ENCODE measurements around the gene CCDC34. TPM values are rescaled to one million over a fixed set of nuclear protein-coding genes. Genes with fewer than 3 reads are reported as not detected.

The CCDC34 gene
- total and polyA plus RNA-seq, 7 donors = 2.0 to 10.4 (median 4.3) TPM

- 72 to 81% methylated on average over 1 of the region's 1 CpG for WGBS, 2 donors
- Histone ChIP-seq H3K4me3 (no peak overlapping the region), H3K27me3 (no peaks in the 10 kb centered on the region), H3K36me3 (peaks cover 0 to 52% (median 3%) of the 10 kb centered on the region in 4 donors), H3K27ac (no peak overlapping the region), H3K4me1 (peaks cover 0 to 6% (median 0%) of the 10 kb centered on the region in 4 donors), H3K9me3 (no peaks in the 10 kb centered on the region)
- TF ChIP-seq CTCF (IDR thresholded peaks at IDR 0.05) (no peak), EP300 (IDR thresholded peaks at IDR 0.05) (no peak), POLR2A (IDR thresholded peaks at IDR 0.05) (no peak), POLR2AphosphoS5 (IDR thresholded peaks at IDR 0.05) (no peak)
- intact Hi-C loops (cut with DNase I) = no loop called here
- DNase-seq = no peak
Observed at GRCh38 chr11:27383645-27384044, 20.6 kb upstream of the CCDC34 start.

GRCh38 chr11:27381238-27381666 is 18.2 kb upstream of the CCDC34 start:
- H3K36me3 ChIP-seq = peaks cover 0 to 57% (median 3%) of the 10 kb centered on the region in 4 donors

GRCh38 chr11:27380771-27381170 is 17.8 kb upstream of the CCDC34 start:
- Histone ChIP-seq H3K4me1 (peaks cover 0 to 6% (median 0%) of the 10 kb centered on the region in 4 donors), H3K27me3 (no peaks in the 10 kb centered on the region), H3K9me3 (no peaks in the 10 kb centered on the region), H3K36me3 (peaks cover 0 to 60% (median 3%) of the 10 kb centered on the region in 4 donors), H3K27ac (no peak overlapping the region), H3K4me3 (no peak overlapping the region)
- WGBS, 2 donors = 96 to 98% methylated on average over 2 of the region's 2 CpGs
- TF ChIP-seq POLR2AphosphoS5 (IDR thresholded peaks at IDR 0.05) = no peak
- TF ChIP-seq CTCF (IDR thresholded peaks at IDR 0.05) = no peak
- no peak for TF ChIP-seq POLR2A (IDR thresholded peaks at IDR 0.05)
- TF ChIP-seq EP300 (IDR thresholded peaks at IDR 0.05) = no peak
- DNase-seq = no peak
- intact Hi-C loops (cut with DNase I) = no loop called here

More at GRCh38 chr11:27381238-27381666, 18.2 kb upstream of the CCDC34 start:
- DNase-seq = no peak
- Histone ChIP-seq H3K27me3 (no peaks in the 10 kb centered on the region), H3K9me3 (no peaks in the 10 kb centered on the region), H3K4me1 (peaks cover 0 to 6% (median 0%) of the 10 kb centered on the region in 4 donors), H3K27ac (no peak overlapping the region), H3K4me3 (no peak overlapping the region)
- intact Hi-C loops (cut with DNase I) = no loop called here
- no peak for TF ChIP-seq EP300 (IDR thresholded peaks at IDR 0.05)
- TF ChIP-seq CTCF (IDR thresholded peaks at IDR 0.05) = no peak
- TF ChIP-seq POLR2AphosphoS5 (IDR thresholded peaks at IDR 0.05) = no peak
- TF ChIP-seq POLR2A (IDR thresholded peaks at IDR 0.05) = no peak
- WGBS, 2 donors = 25 to 72% methylated on average over 5 of the region's 5 CpGs

- H3K4me1 ChIP-seq = no peaks in the 10 kb centered on the region
- H3K27me3 ChIP-seq = no peaks in the 10 kb centered on the region
- WGBS, 2 donors = 82% methylated on average over 3 of the region's 3 CpGs
- no peak overlapping the region for H3K4me3 ChIP-seq
- H3K36me3 ChIP-seq = peaks cover 0 to 61% (median 6%) of the 10 kb centered on the region in 4 donors
- intact Hi-C loops (cut with DNase I) = no loop called here
- TF ChIP-seq EP300 (IDR thresholded peaks at IDR 0.05) (no peak), CTCF (IDR thresholded peaks at IDR 0.05) (no peak), POLR2A (IDR thresholded peaks at IDR 0.05) (no peak), POLR2AphosphoS5 (IDR thresholded peaks at IDR 0.05) (no peak)
- no peak overlapping the region for H3K27ac ChIP-seq
- no peak for DNase-seq
- H3K9me3 ChIP-seq = no peaks in the 10 kb centered on the region
Observed at GRCh38 chr11:27379449-27379848, 16.4 kb upstream of the CCDC34 start.

- TF ChIP-seq POLR2A (IDR thresholded peaks at IDR 0.05) (no peak), CTCF (IDR thresholded peaks at IDR 0.05) (no peak), EP300 (IDR thresholded peaks at IDR 0.05) (no peak), POLR2AphosphoS5 (IDR thresholded peaks at IDR 0.05) (no peak)
- peaks cover 0 to 58% (median 8%) of the 10 kb centered on the region in 4 donors for H3K36me3 ChIP-seq
- WGBS, 2 donors = 82 to 94% methylated on average over 2 of the region's 2 CpGs
Observed at GRCh38 chr11:27375370-27375769, 12.4 kb upstream of the CCDC34 start.

More at GRCh38 chr11:27375370-27375769, 12.4 kb upstream of the CCDC34 start:
- Histone ChIP-seq H3K4me3 (no peak overlapping the region), H3K9me3 (no peaks in the 10 kb centered on the region), H3K27me3 (no peaks in the 10 kb centered on the region), H3K27ac (no peak overlapping the region), H3K4me1 (peaks cover 0 to 7% (median 6%) of the 10 kb centered on the region in 4 donors)
- no peak for DNase-seq
- intact Hi-C loops (cut with DNase I) = no loop called here
